ENCODE data around the gene PLXNA2. TPM values are rescaled to one million over a fixed set of nuclear protein-coding genes. Genes with fewer than 3 reads are reported as not detected.

The PLXNA2 gene
- total and polyA plus RNA-seq, 2 donors (not counting 1 experiment from before 2014, with no cell fraction given), result 0.31 to 1.2 TPM

DNA sequence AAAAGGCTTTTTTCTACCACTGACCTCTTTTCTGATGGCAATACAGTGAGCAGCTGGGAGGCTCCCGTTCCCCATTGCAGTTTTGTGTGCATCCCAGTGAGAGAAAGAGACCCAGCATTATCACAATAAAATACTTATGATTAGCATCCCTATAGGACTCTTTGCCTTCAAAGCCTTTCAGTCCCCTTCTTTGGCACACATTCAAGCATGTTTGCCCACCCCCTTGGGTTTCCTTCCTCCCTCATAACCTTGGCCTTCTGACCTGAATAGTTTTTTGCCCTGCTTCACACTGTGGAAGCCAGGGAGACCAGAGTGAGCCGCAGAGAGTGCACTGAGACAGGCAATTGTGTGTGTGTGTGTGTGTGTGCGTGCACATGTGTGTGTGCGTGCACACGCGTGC, 13.2 kb upstream of the PLXNA2 start:
- peaks cover 47% of the 10 kb centered on the region for H3K27me3 Mint-ChIP-seq
- ATAC-seq (ENCODE audit: low read depth) (no peak), DNase-seq (no peak)
- H3K27ac Mint-ChIP-seq, result no peak overlapping the region
- Histone ChIP-seq H3K4me1 (ENCODE audit: control insufficient read depth in 2 of 2, insufficient read depth in 2 of 2, low read length in 2 of 2) (no peaks in the 10 kb centered on the region), H2AFZ (ENCODE audit: insufficient read depth, low read depth, low read length, poor library complexity, severe bottlenecking) (no peak overlapping the region), H3K4me3 (ENCODE audit: control extremely low read depth in 1 of 5, extremely low read depth in 1 of 5, insufficient read depth in 1 of 5, low read depth in 2 of 5, low read length in 4 of 5) (no peak overlapping the region), H3K27me3 (replicated peaks in 1 of 4; ENCODE audit: control extremely low read depth in 1 of 4, control insufficient read depth in 3 of 4, insufficient read depth in 4 of 4, low read length in 3 of 4) (peaks cover 0 to 6% (median 0%) of the 10 kb centered on the region in 4 experiments), H3K4me2 (replicated peaks; ENCODE audit: low read depth, low read length, poor library complexity, severe bottlenecking) (no peak overlapping the region), H3K9me3 (ENCODE audit: control extremely low read depth in 1 of 3, control insufficient read depth in 2 of 3, insufficient read depth in 1 of 3, low read length in 2 of 3) (peaks cover 0 to 5% (median 0%) of the 10 kb centered on the region in 3 donors), H4K20me1 (ENCODE audit: control insufficient read depth, insufficient read depth, low read length, poor library complexity, severe bottlenecking) (no peaks in the 10 kb centered on the region), H3K9ac (ENCODE audit: low read length) (no peak overlapping the region), H3K36me3 (replicated peaks in 1 of 2; ENCODE audit: control extremely low read depth in 1 of 2, control insufficient read depth in 1 of 2, extremely low read depth in 1 of 2, insufficient read depth in 2 of 2, low read length in 1 of 2) (no peaks in the 10 kb centered on the region), H3K79me2 (ENCODE audit: control insufficient read depth, insufficient read depth, low read length) (no peaks in the 10 kb centered on the region), H3K27ac (ENCODE audit: low read length in 2 of 2) (no peak overlapping the region)
- ChIA-PET POLR2A (no interaction called here), CTCF (interaction anchor here (1.2 kb wide), 1 partner anchor 12 kb away, joined by 3 read pairs; no protein-coding TSS in a partner anchor)
- TF ChIP-seq, protein P1, sequence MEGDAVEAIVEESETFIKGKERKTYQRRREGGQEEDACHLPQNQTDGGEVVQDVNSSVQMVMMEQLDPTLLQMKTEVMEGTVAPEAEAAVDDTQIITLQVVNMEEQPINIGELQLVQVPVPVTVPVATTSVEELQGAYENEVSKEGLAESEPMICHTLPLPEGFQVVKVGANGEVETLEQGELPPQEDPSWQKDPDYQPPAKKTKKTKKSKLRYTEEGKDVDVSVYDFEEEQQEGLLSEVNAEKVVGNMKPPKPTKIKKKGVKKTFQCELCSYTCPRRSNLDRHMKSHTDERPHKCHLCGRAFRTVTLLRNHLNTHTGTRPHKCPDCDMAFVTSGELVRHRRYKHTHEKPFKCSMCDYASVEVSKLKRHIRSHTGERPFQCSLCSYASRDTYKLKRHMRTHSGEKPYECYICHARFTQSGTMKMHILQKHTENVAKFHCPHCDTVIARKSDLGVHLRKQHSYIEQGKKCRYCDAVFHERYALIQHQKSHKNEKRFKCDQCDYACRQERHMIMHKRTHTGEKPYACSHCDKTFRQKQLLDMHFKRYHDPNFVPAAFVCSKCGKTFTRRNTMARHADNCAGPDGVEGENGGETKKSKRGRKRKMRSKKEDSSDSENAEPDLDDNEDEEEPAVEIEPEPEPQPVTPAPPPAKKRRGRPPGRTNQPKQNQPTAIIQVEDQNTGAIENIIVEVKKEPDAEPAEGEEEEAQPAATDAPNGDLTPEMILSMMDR (IDR thresholded peaks at IDR 0.05), result no peak
- no peak for TF ChIP-seq EZH2 (IDR thresholded peaks at IDR 0.05; ENCODE audit: borderline replicate concordance, insufficient read depth, low read depth, low read length, poor library complexity, severe bottlenecking)
- intact Hi-C loops (cut with micrococcal nuclease), result no loop called here
- H3K4me3 Mint-ChIP-seq, result no peak overlapping the region
- no peaks in the 10 kb centered on the region for H3K4me1 Mint-ChIP-seq
- H3K9me3 Mint-ChIP-seq (ENCODE audit: insufficient read depth), result no peaks in the 10 kb centered on the region
- WGBS (ENCODE audit: insufficient coverage), result 80% methylated on average over 6 of the region's 6 CpGs

DNA sequence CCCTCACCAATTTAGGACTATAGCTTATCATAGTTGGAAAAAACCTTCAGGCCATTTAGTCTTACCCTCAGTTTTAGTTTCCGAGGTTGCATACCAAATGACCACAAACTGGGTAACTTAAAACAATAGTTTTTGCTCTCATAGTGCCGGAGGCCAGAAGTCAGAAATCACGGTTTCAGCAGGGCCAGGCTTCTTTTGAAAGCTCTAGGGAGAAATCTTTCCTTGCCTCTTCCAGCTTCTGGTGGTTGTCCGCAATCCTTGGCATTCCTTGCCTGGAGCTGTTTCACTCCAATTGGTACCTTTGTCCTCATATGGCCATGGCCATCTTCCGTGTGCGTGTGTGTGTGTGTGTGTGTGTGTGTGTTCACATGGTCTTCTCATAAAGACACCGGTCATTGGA, 12.4 kb upstream of the PLXNA2 start:
- Mint-ChIP-seq H3K27me3 (peaks cover 50% of the 10 kb centered on the region), H3K9me3 (ENCODE audit: insufficient read depth) (no peaks in the 10 kb centered on the region), H3K27ac (no peak overlapping the region), H3K4me1 (no peaks in the 10 kb centered on the region), H3K4me3 (no peak overlapping the region)
- Histone ChIP-seq H3K9ac (ENCODE audit: low read length) (no peak overlapping the region), H3K9me3 (ENCODE audit: control extremely low read depth in 1 of 3, control insufficient read depth in 2 of 3, insufficient read depth in 1 of 3, low read length in 2 of 3) (peaks cover 0 to 5% (median 0%) of the 10 kb centered on the region in 3 donors), H3K27ac (ENCODE audit: low read length in 2 of 2) (no peak overlapping the region), H3K4me1 (ENCODE audit: control insufficient read depth in 2 of 2, insufficient read depth in 2 of 2, low read length in 2 of 2) (no peaks in the 10 kb centered on the region), H2AFZ (ENCODE audit: insufficient read depth, low read depth, low read length, poor library complexity, severe bottlenecking) (no peak overlapping the region), H3K36me3 (replicated peaks in 1 of 2; ENCODE audit: control extremely low read depth in 1 of 2, control insufficient read depth in 1 of 2, extremely low read depth in 1 of 2, insufficient read depth in 2 of 2, low read length in 1 of 2) (no peaks in the 10 kb centered on the region), H3K4me3 (ENCODE audit: control extremely low read depth in 1 of 5, extremely low read depth in 1 of 5, insufficient read depth in 1 of 5, low read depth in 2 of 5, low read length in 4 of 5) (no peak overlapping the region), H4K20me1 (ENCODE audit: control insufficient read depth, insufficient read depth, low read length, poor library complexity, severe bottlenecking) (no peaks in the 10 kb centered on the region), H3K27me3 (replicated peaks in 1 of 4; ENCODE audit: control extremely low read depth in 1 of 4, control insufficient read depth in 3 of 4, insufficient read depth in 4 of 4, low read length in 3 of 4) (peaks cover 0 to 6% (median 0%) of the 10 kb centered on the region in 4 experiments), H3K79me2 (ENCODE audit: control insufficient read depth, insufficient read depth, low read length) (no peaks in the 10 kb centered on the region), H3K4me2 (replicated peaks; ENCODE audit: low read depth, low read length, poor library complexity, severe bottlenecking) (no peak overlapping the region)
- WGBS (ENCODE audit: insufficient coverage), result 97% methylated on average over 3 of the region's 7 CpGs
- CTCF ChIA-PET, result interaction anchor here (1.2 kb wide), 1 partner anchor 11 kb away, joined by 3 read pairs; no protein-coding TSS in a partner anchor
- DNase-seq (no peak), ATAC-seq (ENCODE audit: low read depth) (no peak)
- TF ChIP-seq, protein P1 (IDR thresholded peaks at IDR 0.05), result no peak
- TF ChIP-seq EZH2 (IDR thresholded peaks at IDR 0.05; ENCODE audit: borderline replicate concordance, insufficient read depth, low read depth, low read length, poor library complexity, severe bottlenecking), result no peak
- intact Hi-C loops (cut with micrococcal nuclease), result no loop called here
- POLR2A ChIA-PET, result interaction anchor here (0.7 kb wide), 1 partner anchor 33 kb away, joined by 3 read pairs; no protein-coding TSS in a partner anchor
